Lower leg skin (tissue), 3 donors: ENCODE measurements around the gene IL17RB.

Source experiments
- POLR2A ChIP-seq, 2 donors: fragments of 450-650 bp; IDR thresholded peaks; one replicate each; pipeline ENCODE4 v1.6.1; 2016 to 2017; ENCODE audit warnings: antibody characterized with exemption in 2 of 2, mild to moderate bottlenecking in 1 of 2, moderate library complexity in 1 of 2
- TF ChIP-seq, protein P1 (sequence below), 3 donors: fragments of 450-650 bp; IDR thresholded peaks; one replicate each; pipeline ENCODE4 v1.5.1; 2016; ENCODE audit warnings: antibody characterized with exemption in 3 of 3, mild to moderate bottlenecking in 3 of 3, moderate library complexity in 2 of 3

GRCh38 chr3:53826048-53826447, 20.3 kb upstream of the IL17RB start:
- TF ChIP-seq, protein P1, sequence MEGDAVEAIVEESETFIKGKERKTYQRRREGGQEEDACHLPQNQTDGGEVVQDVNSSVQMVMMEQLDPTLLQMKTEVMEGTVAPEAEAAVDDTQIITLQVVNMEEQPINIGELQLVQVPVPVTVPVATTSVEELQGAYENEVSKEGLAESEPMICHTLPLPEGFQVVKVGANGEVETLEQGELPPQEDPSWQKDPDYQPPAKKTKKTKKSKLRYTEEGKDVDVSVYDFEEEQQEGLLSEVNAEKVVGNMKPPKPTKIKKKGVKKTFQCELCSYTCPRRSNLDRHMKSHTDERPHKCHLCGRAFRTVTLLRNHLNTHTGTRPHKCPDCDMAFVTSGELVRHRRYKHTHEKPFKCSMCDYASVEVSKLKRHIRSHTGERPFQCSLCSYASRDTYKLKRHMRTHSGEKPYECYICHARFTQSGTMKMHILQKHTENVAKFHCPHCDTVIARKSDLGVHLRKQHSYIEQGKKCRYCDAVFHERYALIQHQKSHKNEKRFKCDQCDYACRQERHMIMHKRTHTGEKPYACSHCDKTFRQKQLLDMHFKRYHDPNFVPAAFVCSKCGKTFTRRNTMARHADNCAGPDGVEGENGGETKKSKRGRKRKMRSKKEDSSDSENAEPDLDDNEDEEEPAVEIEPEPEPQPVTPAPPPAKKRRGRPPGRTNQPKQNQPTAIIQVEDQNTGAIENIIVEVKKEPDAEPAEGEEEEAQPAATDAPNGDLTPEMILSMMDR (IDR thresholded peaks at IDR 0.05): no peak
- TF ChIP-seq POLR2A (IDR thresholded peaks at IDR 0.05): no peak
